Stromal cell of bone marrow (primary cell): Measurements from ENCODE around the gene AGK.

Source experiments
- DNase-seq: peaks from one replicate; pipeline ENCODE4 v3.0.0-alpha.2; 2012; ENCODE audit warnings: low read depth

Gene AGK, protein sequence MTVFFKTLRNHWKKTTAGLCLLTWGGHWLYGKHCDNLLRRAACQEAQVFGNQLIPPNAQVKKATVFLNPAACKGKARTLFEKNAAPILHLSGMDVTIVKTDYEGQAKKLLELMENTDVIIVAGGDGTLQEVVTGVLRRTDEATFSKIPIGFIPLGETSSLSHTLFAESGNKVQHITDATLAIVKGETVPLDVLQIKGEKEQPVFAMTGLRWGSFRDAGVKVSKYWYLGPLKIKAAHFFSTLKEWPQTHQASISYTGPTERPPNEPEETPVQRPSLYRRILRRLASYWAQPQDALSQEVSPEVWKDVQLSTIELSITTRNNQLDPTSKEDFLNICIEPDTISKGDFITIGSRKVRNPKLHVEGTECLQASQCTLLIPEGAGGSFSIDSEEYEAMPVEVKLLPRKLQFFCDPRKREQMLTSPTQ

DNA sequence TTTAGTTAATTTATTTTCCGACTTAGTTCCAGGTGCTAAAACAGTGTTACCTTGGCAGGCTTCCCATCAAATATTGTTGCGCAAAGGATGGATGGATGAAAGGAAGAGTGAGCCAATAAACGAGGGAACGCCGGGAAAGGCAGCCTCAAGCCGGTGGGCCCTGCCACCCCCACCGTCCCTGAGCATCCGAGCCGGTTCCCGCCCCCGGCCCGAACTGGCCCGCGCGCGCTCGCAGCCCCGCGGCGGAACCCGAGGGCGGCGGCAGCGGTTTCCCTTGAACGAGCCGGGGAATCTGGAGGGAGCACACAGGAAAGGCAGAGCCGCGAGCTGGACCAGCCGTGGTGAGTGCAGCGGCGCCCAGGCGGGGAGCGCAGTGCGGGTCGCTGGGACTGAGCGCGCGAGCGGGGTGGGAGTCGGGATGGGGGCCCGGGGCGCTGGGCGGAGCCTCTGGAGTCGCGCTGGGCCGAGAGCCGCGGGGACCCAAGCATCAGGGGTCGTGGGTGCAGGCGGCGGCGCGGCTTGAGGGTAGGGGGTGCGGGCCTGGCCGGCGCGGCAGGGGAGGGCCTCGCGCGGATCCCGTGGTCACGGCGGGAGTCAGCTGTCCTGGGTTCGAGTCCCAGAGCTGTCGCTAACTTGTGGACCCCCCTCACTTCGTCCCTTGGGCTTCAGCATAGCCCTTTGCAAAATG lies at the start of gene AGK:
TSS of gene AGK (plus strand) at position 317 of the 688 bp plus-strand sequence. CDS start 4,057 bp downstream, outside the sequence.
- DNase-seq, result peak; percentile 51

DNA sequence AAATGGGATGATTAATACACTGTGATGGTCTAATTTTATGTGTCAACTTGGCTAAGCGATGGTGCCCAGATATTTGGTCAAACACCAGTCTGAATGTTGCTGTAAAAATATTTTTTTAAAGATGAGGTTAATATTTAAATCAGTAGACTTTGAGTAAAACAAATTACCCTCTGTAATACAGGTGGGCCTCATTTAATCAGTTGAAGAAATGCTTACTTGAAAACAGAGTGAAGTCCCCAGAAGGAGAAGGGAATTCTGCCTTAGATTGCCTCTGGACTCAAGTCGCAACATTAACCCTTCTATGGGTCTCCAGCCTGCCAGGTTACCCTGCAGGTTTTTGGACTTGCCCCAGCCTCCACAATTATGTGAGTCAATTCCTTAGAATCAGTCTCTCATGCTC lies 49.8 kb upstream of the AGK start:
- no peak for DNase-seq

DNA sequence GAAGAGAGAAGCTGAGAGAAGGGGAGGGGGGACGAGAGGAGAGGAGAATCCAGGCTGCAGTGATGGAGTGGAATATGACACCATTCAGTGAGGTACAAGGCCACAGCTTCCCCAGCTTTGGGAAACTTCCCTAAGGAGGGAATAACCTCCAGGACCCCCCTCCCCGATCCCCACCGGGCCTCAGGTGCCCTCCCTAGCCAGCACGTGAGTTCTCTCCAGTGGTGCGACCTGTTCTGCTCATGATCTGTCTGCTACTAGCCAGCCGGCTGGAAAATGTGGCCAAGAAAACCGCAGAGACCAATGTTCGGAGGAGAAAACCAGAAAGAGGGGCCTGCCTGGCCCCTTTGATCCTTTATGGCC lies 39.9 kb upstream of the AGK start:
- no peak for DNase-seq

DNA sequence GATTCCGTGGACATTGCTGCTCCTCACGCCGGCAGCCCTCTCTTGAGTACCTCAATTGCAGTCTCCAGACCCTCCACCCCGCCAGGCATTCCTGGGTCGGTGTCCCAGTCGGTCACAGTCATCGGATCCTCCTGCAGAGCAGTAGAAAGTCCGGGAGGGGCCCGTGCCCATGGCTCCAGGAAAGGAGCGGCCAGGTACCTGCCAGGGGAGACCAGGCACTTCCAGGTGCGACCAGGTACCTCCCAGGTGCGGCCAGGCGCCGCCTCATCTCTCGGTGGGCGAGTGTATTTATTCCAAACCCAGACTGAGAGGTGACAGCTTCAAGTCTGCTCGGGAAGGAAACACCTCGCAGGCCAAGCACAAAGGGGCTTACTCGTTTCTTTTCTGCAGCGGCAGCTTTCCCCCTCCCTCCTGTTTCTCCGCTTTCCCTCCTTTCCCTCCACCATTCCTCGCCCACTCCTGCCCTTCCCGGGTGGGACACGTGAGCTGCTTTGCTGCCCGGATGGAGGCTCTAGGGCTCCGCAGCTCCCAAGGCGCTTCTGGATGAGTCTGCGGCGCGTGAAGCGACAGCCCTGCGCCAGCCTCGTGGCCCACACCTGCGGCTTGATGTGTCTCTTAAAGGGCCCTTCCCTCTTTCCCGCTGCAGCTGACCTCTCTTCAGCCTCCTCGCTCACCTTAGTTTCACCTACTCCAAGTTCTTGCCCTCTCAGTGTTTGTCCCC lies 39.4 kb upstream of the AGK start:
- DNase-seq, result no peak

DNA sequence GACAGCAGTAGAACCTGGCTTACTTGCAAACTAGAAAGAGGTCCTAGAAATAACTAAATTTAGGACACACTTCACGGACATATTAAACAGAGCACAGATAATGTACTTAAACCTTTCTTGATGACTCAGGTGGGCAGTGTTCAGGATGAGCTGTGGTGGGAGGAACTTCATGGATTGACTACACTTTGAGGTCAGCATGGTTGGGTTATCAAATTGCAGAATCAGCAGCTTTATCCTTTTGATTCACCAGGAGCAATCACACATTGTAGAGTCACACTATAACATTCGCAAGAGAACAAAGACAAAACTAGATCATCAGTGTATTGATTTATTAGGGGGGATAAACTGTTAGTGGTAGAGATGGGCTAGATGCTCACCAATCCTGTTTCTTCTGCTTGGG lies 38.6 kb upstream of the AGK start:
- DNase-seq, result no peak

DNA sequence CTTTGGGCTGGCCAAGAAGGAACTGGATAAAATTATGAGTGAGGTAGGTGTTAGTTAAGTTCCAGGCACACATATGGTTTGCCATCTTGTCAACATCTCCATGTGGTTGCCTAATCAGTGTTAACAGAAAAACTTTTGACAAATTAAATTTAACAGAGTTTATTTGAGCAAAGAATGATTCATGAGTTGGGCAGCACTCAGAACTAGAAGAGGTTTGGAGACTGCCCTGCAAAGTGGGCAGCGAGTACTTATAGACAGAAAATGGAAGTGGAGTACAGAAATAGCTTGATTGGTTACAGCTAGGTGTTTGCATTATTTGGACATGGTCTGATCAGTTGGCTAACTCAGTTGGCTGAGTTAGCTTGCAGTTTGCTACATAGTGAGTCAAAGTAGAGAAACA lies 37.5 kb upstream of the AGK start:
- no peak for DNase-seq

DNA sequence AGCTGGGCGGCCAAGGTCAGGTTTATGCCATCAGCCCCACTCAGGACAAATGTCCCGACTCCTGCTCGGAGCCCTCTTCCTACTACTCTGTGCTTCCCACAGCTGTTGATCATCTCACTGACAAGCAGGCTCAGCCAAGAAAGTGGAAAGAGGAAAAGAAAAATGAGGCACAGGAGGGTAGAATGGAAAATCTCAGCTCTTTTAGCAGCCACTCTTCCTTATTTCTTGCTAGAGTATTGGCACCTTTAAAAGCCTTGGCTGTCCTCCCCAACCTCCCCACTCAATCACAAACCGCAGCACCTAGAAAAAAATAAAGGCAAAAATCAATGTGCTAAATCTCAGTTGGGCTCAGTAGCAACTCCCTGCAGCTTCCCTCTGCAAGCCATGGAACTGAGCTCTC lies 35.3 kb upstream of the AGK start:
- no peak for DNase-seq

DNA sequence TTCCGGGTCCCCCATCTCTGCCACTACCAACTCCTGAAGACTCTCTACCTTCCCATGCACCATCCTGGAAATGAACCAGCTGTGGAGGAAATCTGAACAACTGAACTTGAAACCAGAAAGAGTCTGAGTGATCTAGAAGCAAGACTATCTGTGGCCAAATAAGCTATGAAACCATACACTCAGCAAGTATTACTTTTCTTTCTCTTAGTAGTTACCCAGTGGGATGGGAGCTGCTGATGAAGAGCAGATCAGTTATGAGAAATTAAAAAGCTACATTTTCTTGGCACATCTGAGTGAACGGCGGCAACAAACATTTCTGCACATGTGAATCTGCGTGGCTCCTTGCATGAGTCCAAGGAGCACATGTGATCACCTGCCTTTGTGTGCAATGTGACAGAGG lies 31.6 kb upstream of the AGK start:
- no peak for DNase-seq

DNA sequence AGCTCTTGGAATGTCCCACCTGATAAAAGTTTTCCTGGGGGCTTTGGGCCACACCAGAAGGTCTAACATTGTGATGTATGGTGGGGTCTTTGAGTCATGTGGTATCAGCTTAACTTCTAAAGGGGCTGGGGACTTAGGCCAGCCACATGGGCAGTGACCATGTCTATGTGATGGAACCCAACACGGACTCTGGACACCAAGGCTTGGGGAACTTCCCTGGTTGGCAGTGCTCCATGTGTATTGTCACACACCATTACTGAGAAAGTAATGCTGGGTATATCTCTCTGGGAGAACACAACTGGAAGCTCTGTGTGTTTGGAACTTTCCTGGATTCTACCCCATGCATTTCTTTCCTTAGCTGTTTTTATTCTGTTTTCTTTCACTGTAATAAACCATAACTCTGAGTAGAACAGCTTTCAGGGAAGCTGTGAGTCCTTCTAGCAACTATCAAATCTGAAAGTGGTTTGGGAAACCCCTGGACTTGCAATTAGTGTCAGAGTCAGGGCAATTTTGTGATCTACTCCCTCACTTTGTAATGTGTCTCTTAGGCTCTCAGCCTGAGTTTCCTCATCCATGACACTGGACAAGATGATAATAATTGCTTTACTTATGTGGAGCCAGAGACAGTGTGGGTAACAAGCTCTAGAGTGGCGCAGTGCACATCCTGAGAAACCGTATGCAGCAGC lies 28.4 kb upstream of the AGK start:
- DNase-seq, result no peak

DNA sequence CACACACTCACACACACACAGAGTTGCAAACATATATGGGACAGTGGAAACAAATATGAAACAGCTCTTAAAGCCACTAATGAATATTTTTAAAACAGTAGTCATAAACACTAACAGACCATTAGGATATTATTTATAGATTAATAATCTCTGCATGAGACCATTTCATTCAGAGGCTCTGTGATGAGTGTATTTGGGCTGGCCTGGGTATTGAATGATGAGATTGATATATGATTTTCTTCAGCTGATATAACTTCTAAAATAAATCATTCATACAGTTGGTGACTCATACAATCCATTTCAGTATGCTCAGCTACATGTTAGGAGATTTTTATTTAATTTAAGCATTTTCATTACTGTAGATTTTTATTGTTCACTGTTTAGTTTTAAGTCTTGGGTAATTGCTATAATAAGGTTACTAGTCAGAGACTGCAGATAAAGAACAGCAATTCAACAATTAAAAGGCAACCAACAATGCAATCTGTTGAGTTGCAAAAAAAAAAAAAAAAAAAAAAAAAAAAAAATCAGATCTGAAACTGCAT lies 25.2 kb upstream of the AGK start:
- DNase-seq, result no peak

DNA sequence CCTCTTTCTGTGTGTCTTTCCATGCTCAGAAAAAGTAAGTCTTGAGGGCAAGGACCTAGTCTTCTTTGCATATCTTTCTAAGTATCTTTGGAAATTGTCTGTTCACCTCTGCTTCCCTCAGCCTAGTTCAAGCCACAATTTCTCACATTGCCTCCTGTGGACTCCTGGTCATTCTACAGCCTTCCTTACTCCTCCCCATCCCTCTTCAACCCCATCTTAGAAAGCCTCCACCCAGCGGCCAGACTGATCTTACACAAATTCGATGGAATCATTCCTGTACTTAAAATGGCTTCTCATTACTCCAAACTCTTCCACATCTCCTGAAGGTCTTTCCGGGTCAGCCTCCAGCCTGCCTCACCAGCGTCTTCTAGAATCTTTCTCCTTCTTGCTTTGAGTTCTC lies 24.1 kb upstream of the AGK start:
- no peak for DNase-seq

DNA sequence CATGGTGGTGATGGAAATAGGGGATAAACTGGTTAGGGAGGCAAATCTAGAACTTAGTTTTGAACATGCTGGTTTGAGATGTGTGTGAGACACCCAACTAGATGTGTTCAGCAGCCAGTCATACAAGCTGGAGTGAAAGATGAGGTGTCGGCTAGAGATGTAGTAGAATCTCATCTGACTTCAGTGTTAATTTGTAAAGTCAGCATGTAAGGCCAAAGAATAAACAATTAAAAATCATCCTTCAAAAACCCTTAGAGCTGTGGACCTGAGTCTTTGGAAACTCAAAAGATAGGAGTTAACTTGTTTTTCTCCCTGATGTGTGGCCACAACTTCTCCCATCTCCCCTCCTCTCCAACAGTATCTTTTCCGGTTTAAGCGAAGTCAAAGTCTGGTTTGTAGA lies 22.8 kb upstream of the AGK start:
- DNase-seq, result no peak

DNA sequence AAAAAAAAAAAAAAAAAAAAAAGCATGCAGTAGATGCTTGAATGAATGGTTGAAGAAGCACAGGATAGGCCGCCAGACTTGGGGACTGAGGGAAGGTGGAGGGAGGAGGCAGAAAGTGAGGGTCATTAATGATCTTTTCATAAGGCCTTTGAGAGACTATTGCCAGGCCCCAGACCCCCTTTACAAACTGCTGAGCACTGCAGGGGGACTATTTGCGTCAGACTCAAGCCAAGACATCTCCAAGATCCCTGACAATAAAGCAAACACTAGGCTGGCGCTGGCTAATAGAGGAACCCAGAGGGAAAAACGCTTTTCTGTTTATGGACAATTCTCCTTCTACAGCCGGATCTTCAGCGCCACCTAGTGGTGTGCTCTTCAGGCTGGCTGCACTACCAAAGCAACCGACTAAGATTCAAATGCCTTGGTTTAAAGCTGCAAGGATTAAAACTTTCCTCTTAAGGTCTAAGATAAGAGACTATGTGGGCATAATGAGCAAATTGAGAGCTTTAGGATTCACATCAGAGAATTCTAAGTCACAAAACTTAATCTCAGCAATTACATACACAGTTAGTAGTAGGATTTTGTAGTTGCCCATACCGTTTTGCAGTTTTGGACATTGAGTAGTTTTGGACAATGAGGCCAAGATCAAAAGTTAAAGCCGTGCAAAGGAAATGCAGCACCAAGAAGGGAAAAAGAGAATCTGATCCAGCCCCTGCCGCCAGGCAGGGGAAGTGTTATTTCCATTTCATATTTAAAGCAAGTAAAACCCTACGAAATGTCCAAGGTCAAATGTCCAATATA lies 17.9 kb upstream of the AGK start:
- peak; percentile 62 for DNase-seq

DNA sequence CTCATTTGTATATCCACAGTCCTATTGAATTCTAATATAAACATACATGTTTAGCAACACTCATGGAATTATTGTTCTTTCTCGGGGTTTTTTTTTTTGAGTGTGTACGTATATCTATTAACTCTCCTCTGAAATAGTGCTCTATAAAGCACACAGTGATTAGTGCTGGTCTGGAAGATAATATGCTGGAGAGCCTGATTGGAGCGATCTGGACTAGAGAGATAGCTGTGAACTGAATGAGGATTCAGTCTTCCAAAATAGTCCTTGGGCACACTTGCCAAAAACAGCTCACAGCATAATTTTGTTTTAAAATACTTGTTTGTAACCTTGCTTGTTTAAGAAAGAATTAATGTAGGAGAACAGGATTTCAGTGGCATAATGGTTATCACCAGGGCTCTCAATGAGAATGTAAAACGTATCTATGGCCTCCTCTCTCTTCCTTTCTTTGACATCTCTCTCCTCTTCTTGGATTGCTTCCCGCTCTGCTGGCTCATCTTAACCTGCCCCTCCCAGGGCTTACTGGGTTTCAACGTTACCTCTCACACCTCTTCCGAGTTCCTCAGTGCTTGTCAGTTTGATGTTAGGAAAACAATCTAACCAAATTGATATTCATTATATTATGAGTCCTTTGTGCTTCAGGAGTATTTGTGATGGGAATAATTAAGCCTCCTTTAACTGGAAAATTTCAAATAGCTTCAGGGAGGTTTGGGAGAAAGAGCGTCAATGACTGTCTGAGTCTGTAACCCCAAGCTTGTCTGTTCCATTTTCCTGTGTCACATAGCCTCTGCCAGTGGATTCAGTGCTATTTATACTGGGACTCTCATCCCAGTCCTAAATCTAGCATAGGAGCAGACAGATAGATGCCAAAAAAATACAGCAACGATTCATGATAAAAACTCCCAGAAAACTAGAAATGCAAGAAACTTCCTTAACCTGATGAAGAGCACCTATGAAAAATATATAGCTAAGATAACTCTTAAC lies 16.2 kb upstream of the AGK start:
- no peak for DNase-seq

DNA sequence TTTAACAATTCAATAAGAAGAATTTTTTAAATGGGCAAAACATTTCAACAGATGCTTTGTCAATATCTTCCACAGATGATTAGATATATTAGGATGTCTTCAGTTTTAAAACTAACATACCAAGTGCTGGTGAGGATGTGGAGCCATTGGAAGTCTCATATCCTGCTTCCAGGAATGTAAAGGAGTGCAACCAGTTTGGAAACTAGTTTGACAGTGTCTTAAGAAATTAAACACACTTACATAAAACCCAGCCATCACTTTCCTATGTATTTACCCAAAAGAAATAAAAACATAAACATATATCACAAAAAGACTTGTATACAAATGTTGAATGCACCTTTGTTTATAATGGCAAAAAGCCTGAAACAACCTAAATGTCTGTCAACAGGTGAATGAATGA lies 13.3 kb upstream of the AGK start:
- no peak for DNase-seq

DNA sequence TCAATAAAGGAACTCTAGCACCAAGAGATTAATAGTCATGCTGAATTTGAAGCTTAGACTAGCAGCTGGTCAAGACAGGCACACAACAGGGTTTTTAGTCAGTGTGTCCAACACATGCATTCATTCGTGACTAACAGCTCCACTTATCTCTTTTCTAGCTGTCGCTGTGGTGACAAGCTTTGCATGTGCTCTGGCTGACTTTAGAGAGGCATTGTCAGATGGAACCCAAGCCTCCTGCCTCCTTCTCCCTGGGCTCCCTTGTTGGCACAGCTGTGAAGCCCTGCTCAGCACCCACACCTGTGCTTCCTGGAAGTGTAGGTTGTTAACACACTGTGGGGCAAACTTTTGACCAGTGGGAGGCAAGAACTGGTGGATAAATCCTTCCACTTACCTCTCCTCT lies 9.8 kb upstream of the AGK start:
- no peak for DNase-seq

DNA sequence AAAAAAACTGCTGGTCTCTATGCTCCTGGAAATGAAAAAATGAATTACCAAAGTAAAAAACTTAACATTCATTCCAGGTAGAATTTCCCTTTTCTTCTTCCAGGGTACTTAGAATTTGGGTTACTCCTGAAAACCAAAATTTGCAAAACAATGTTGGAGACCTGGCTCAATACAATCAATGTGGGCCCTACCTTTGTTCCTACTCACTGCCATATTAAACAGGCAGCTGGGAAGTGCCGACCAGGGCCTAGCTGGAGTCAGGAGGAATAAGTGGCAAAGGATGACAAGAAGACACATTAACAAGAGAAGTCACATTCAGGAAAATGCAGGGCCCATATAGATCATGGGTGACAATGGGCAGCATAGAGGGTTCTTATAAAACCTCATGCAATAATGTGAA lies 6.4 kb upstream of the AGK start:
- no peak for DNase-seq

DNA sequence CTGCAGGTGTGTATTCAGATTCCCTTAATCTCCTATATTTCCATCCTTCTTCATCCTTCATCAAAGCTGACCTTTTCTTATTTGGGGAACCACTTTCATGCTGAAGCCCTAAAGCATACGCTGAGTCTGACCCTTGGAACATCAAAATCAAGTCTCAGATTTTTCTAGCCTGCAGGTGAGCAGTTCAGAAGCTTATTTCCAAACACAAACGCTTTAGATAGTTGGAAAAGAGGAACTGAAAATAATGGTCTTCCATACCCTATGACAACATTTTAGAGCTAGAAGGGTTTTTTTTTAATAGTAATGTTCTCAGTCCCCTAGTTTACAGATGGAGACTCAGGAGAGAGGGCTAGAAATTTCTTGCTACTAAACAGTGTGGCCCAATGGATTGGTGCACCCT lies 1.6 kb upstream of the AGK start:
- no peak for DNase-seq

DNA sequence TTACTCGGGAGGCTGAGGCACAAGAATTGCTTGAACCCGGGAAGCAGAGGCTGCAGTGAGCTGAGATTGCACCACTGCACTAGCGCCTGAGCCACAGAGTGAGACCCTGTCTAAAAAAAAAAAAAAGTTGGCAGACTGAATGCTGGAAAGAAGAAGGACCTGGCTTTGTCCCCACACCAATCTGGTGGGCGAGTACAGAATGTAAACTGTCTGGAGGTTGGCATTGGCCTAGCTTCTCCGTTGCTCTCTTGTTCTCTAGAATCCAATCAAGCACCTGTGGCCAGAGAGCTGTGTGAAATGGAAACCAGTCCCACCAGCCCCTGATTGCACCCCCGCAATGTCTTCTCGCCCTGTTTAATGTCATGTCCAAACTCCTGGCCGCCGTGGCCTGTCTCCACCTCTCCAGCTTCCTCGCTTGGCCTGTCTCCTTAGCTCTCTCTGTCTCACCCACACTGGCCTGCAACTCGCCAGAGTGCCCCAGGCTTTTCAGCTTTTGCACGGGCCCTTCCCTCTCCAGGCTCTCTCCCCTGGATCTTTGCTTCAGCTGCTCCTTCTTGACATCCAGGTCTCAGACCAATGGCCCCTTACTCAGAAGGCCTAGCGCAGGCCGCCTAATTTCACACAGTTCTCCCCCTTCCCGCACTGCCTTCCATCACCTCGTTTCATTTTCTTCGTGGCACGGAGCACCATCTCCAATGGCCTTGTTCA lies 670 bp upstream of the AGK start:
- DNase-seq, result no peak

DNA sequence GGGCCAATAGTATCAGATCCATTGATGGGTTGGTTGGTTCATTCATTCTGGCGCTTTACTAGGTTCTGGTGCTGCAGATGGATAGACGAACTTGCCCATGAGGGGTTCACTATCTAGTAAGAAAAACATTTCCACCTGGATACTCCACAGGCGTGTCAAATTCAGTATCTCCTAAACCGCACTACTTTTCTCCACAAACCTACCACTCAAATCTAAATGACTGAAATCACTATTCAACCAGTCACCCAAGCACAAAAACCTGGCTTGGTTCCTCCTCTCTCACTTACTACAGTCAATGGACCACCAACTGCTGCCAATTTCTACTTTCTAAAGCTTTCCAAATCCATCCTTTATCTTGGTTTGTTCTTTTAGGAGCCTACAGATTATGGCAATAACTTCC lies 572 bp downstream of the AGK start:
- no peak for DNase-seq
